ENCODE results near the gene IQSEC3.

- TF ChIP-seq POLR2A (IDR thresholded peaks at IDR 0.05; ENCODE audit: low read length) (no peak), GATA1 (IDR thresholded peaks at IDR 0.05; ENCODE audit: low read depth, low read length) (no peak)
These were observed 96.1 kb downstream of the IQSEC3 start for GRCh38 chr12:162467-163307.

Measured in erythroblast (primary cell).